ENCODE measurements around the gene NPPC. TPM values are rescaled to one million over a fixed set of nuclear protein-coding genes. Genes with fewer than 3 reads are reported as not detected.

NPPC gene
- total RNA-seq, 1 donor from 2014 or later, result 18.5 TPM

DNA sequence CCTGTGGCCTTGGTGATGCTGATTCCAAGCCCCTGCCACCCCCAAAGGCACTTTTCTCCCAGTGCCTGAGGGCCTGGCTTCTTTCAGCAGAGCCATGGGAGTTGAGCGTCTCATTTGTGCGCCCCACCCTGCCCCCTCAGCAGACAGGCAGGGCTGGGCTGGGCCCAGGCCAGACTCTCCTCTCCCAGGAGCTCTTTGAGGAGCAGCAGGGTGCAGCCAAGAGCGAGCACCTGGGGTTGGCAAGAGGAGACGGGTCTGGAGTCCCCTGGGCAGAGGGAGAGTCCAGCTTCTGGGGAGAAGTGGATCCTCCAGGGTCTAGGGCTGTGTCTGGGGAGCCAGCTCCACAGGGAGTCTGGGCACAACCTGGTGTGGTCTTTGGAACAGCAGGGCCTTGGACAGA, 21.2 kb downstream of the NPPC start:
- H3K27me3 Mint-ChIP-seq (ENCODE audit: unreplicated experiment), result peaks cover 5% of the 10 kb centered on the region
- H3K27ac Mint-ChIP-seq (ENCODE audit: unreplicated experiment), result no peak overlapping the region
- H3K36me3 Mint-ChIP-seq (ENCODE audit: unreplicated experiment), result no peaks in the 10 kb centered on the region
- H3K9me3 Mint-ChIP-seq (ENCODE audit: unreplicated experiment), result no peaks in the 10 kb centered on the region
- no peak overlapping the region for H3K4me3 Mint-ChIP-seq (ENCODE audit: unreplicated experiment)
- peak; percentile 13 for DNase-seq
- H3K4me1 Mint-ChIP-seq (ENCODE audit: low read depth, unreplicated experiment), result no peaks in the 10 kb centered on the region
- TF ChIP-seq, protein P1, sequence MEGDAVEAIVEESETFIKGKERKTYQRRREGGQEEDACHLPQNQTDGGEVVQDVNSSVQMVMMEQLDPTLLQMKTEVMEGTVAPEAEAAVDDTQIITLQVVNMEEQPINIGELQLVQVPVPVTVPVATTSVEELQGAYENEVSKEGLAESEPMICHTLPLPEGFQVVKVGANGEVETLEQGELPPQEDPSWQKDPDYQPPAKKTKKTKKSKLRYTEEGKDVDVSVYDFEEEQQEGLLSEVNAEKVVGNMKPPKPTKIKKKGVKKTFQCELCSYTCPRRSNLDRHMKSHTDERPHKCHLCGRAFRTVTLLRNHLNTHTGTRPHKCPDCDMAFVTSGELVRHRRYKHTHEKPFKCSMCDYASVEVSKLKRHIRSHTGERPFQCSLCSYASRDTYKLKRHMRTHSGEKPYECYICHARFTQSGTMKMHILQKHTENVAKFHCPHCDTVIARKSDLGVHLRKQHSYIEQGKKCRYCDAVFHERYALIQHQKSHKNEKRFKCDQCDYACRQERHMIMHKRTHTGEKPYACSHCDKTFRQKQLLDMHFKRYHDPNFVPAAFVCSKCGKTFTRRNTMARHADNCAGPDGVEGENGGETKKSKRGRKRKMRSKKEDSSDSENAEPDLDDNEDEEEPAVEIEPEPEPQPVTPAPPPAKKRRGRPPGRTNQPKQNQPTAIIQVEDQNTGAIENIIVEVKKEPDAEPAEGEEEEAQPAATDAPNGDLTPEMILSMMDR (IDR thresholded peaks at IDR 0.05; ENCODE audit: partially characterized antibody, unreplicated experiment), result no peak

DNA sequence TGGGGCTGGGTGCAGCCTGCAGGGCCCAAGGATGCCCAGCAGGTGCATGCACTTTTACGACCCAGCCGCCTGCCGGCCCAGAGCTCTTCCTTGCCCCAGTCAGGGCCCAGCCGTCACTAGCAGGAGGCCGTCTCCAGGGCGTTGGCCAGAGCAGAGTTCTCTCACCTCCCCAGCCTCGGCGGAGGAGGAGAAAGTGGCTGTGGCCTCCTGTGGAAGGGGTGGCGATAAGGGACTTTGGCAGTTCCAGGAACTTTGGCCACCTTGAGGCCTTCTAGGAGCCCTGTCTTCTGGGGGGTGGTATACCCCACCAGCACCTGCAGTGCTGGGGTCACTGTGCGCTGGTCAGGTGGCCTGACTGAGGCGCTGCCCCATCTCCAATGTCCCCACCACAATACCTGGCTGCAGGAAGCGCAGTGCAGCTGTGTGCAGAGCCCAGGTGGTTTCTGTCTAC, 22.0 kb downstream of the NPPC start:
- Mint-ChIP-seq H3K4me3 (ENCODE audit: unreplicated experiment) (no peak overlapping the region), H3K27me3 (ENCODE audit: unreplicated experiment) (peaks cover 4% of the 10 kb centered on the region), H3K9me3 (ENCODE audit: unreplicated experiment) (no peaks in the 10 kb centered on the region), H3K27ac (ENCODE audit: unreplicated experiment) (no peak overlapping the region), H3K4me1 (ENCODE audit: low read depth, unreplicated experiment) (no peaks in the 10 kb centered on the region), H3K36me3 (ENCODE audit: unreplicated experiment) (no peaks in the 10 kb centered on the region)
- peak; percentile 10 for DNase-seq
- TF ChIP-seq, protein P1 (IDR thresholded peaks at IDR 0.05; ENCODE audit: partially characterized antibody, unreplicated experiment), result no peak

DNA sequence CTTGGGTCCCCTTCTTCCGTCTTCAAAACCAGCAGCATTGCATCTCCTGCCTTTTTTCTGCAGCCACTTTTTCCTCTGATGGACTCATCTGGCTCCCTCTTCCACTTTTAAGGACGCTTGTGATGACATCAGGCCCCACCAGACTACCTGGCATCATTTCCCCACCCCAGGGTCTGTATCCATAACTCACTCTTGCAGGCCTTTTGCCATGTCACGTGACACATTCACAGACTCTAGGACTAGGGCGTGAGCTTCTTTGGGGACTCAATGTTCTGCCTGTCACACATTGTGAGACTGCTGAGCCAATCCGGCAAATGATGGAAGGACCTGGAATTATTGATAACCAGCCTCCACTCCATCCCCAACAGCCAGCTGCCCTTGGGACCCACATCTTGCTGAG, 23.6 kb downstream of the NPPC start:
- Mint-ChIP-seq H3K27ac (ENCODE audit: unreplicated experiment) (no peak overlapping the region), H3K27me3 (ENCODE audit: unreplicated experiment) (peaks cover 4% of the 10 kb centered on the region), H3K9me3 (ENCODE audit: unreplicated experiment) (no peaks in the 10 kb centered on the region), H3K4me1 (ENCODE audit: low read depth, unreplicated experiment) (no peaks in the 10 kb centered on the region), H3K36me3 (ENCODE audit: unreplicated experiment) (no peaks in the 10 kb centered on the region), H3K4me3 (ENCODE audit: unreplicated experiment) (no peak overlapping the region)
- peak; percentile 9 for DNase-seq
- TF ChIP-seq, protein P1 (IDR thresholded peaks at IDR 0.05; ENCODE audit: partially characterized antibody, unreplicated experiment), result no peak

DNA sequence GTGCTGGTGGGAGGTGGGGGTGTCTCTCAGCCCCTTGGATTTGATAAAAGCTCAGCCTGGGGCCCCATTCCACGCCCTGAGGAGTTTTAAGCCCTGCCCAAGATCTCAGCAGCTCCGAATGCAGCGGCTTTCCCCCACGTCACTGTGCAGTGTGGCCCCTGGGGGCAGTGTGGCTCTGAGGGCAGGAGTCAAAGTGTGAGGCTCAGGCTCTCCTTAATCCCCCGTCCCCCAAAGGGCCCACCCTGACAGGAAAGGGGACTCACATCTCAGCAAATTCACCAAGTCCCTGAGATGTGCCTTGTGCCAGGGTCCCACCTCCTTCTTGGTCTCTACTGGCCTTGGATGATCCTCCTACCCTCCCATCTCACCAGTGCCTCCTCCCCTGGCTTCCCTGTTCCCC, 25.2 kb downstream of the NPPC start:
- H3K27ac Mint-ChIP-seq (ENCODE audit: unreplicated experiment), result no peak overlapping the region
- H3K4me1 Mint-ChIP-seq (ENCODE audit: low read depth, unreplicated experiment), result no peaks in the 10 kb centered on the region
- TF ChIP-seq, protein P1 (IDR thresholded peaks at IDR 0.05; ENCODE audit: partially characterized antibody, unreplicated experiment), result no peak
- peak; percentile 14 for DNase-seq
- peaks cover 4% of the 10 kb centered on the region for H3K27me3 Mint-ChIP-seq (ENCODE audit: unreplicated experiment)
- H3K36me3 Mint-ChIP-seq (ENCODE audit: unreplicated experiment), result no peaks in the 10 kb centered on the region
- no peaks in the 10 kb centered on the region for H3K9me3 Mint-ChIP-seq (ENCODE audit: unreplicated experiment)
- H3K4me3 Mint-ChIP-seq (ENCODE audit: unreplicated experiment), result no peak overlapping the region

DNA sequence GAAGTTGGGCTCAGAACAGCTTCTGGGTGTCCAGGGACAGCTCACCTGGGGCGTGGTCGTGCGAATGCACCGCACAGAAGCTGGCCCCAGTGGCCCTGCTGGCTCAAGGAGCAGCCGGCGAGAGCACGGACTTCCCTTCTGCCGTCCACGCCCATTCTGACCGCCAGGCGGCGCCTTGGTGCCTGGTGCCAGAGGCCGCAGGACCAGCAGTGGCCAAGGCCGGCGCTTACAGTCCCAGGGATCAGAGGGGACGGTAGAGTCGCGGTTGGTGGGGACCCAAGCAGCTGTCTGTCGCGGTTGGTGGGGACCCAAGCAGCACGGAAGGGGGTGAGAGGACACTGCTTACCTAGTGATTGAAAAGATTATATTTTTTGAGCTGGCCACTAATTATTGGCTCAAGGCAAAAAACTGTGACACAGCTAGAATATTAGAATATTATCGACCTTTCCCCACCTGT, 25.7 kb downstream of the NPPC start:
- Mint-ChIP-seq H3K27ac (ENCODE audit: unreplicated experiment) (no peak overlapping the region), H3K4me3 (ENCODE audit: unreplicated experiment) (no peak overlapping the region), H3K4me1 (ENCODE audit: low read depth, unreplicated experiment) (no peaks in the 10 kb centered on the region), H3K9me3 (ENCODE audit: unreplicated experiment) (no peaks in the 10 kb centered on the region), H3K36me3 (ENCODE audit: unreplicated experiment) (no peaks in the 10 kb centered on the region), H3K27me3 (ENCODE audit: unreplicated experiment) (peaks cover 4% of the 10 kb centered on the region)
- peak; percentile 98 for DNase-seq
- TF ChIP-seq, protein P1 (IDR thresholded peaks at IDR 0.05; ENCODE audit: partially characterized antibody, unreplicated experiment), result peak; percentile 97

Measured in glutamatergic neuron (in vitro differentiated cells).